ENCODE measurements around the gene WEE1.

GRCh38 chr11:9626496-9627394 lies 53.3 kb downstream of the WEE1 start:
- no peak for TF ChIP-seq CTCF (IDR thresholded peaks at IDR 0.05)
- no peak for TF ChIP-seq ZFX (IDR thresholded peaks at IDR 0.05; ENCODE audit: borderline replicate concordance)
